ENCODE measurements around the gene TRANK1. TPM values are rescaled to one million over a fixed set of nuclear protein-coding genes. Genes with fewer than 3 reads are reported as not detected.

TRANK1 gene
- total RNA-seq, 2 donors from 2014 or later, result 9.4 to 17.4 TPM

GRCh38 chr3:36901588-36901987 lies 43.3 kb downstream of the TRANK1 start:
- Histone ChIP-seq H3K27ac (no peak overlapping the region), H3K9me3 (no peaks in the 10 kb centered on the region), H3K4me1 (replicated peaks) (no peaks in the 10 kb centered on the region), H3K4me3 (no peak overlapping the region), H3K27me3 (replicated peaks; ENCODE audit: insufficient read depth) (no peaks in the 10 kb centered on the region), H3K36me3 (no peaks in the 10 kb centered on the region)
- 94% methylated on average over 4 of the region's 4 CpGs for WGBS
- TF ChIP-seq CTCF (IDR thresholded peaks at IDR 0.05) (no peak), POLR2A (IDR thresholded peaks at IDR 0.05) (no peak), POLR2AphosphoS5 (IDR thresholded peaks at IDR 0.05) (no peak)
- DNase-seq (ENCODE audit: low spot score), result no peak
- intact Hi-C loops (cut with DNase I), result no loop called here

- Histone ChIP-seq H3K4me3 (no peak overlapping the region), H3K9me3 (no peaks in the 10 kb centered on the region), H3K4me1 (replicated peaks) (no peaks in the 10 kb centered on the region), H3K27ac (no peak overlapping the region), H3K36me3 (no peaks in the 10 kb centered on the region), H3K27me3 (replicated peaks; ENCODE audit: insufficient read depth) (no peaks in the 10 kb centered on the region)
- TF ChIP-seq POLR2AphosphoS5 (IDR thresholded peaks at IDR 0.05) (no peak), POLR2A (IDR thresholded peaks at IDR 0.05) (no peak), CTCF (IDR thresholded peaks at IDR 0.05) (no peak)
- DNase-seq (ENCODE audit: low spot score), result no peak
- intact Hi-C loops (cut with DNase I), result no loop called here
- 84% methylated on average over 8 of the region's 8 CpGs for WGBS
Measured at GRCh38 chr3:36900474-36901443, 44.1 kb downstream of the TRANK1 start.

- no peak for TF ChIP-seq CTCF (IDR thresholded peaks at IDR 0.05)
- TF ChIP-seq POLR2A (IDR thresholded peaks at IDR 0.05), result no peak
- no peak for TF ChIP-seq POLR2AphosphoS5 (IDR thresholded peaks at IDR 0.05)
- Histone ChIP-seq H3K27ac (no peak overlapping the region), H3K4me1 (replicated peaks) (no peaks in the 10 kb centered on the region), H3K9me3 (no peaks in the 10 kb centered on the region), H3K36me3 (no peaks in the 10 kb centered on the region), H3K4me3 (no peak overlapping the region), H3K27me3 (replicated peaks; ENCODE audit: insufficient read depth) (no peaks in the 10 kb centered on the region)
- intact Hi-C loops (cut with DNase I), result no loop called here
- no peak for DNase-seq (ENCODE audit: low spot score)
- 75% methylated on average over 3 of the region's 3 CpGs for WGBS
Measured at GRCh38 chr3:36895496-36896409, 49.1 kb downstream of the TRANK1 start.

GRCh38 chr3:36894914-36895313 lies 49.9 kb downstream of the TRANK1 start:
- intact Hi-C loops (cut with DNase I), result no loop called here
- H3K4me3 ChIP-seq, result no peak overlapping the region
- no peaks in the 10 kb centered on the region for H3K27me3 ChIP-seq (replicated peaks; ENCODE audit: insufficient read depth)
- 94% methylated on average over 1 of the region's 1 CpG for WGBS
- H3K9me3 ChIP-seq, result no peaks in the 10 kb centered on the region
- H3K4me1 ChIP-seq (replicated peaks), result no peaks in the 10 kb centered on the region
- H3K36me3 ChIP-seq, result no peaks in the 10 kb centered on the region
- no peak overlapping the region for H3K27ac ChIP-seq
- no peak for DNase-seq (ENCODE audit: low spot score)
- TF ChIP-seq POLR2A (IDR thresholded peaks at IDR 0.05) (no peak), CTCF (IDR thresholded peaks at IDR 0.05) (no peak), POLR2AphosphoS5 (IDR thresholded peaks at IDR 0.05) (no peak)

All from prostate gland (tissue), 2 donors.